Ovary (tissue), 3 donors: ENCODE results near the gene UNC5CL.

Experiments
- EP300 ChIP-seq: sonication (generic); formaldehyde crosslinking; IDR thresholded peaks from one replicate; pipeline ENCODE4 v1.6.1; 2017; ENCODE audit warnings: antibody characterized with exemption
- POLR2A ChIP-seq: fragments of 450-650 bp; IDR thresholded peaks from one replicate; pipeline ENCODE4 v1.6.1; 2017; ENCODE audit warnings: antibody characterized with exemption, mild to moderate bottlenecking, moderate library complexity
- TF ChIP-seq, protein P1 (sequence below), 3 donors: fragments of 450-650 bp in 2 of 3; fragments of 200-600 bp in 1 of 3; IDR thresholded peaks; one replicate each; pipeline versions ENCODE4 v1.5.1 to v1.8.0; 2016 to 2022; ENCODE audit warnings: antibody characterized with exemption in 3 of 3, mild to moderate bottlenecking in 1 of 3
- donor health status: DM: no; HTN: no; CAD: no.

DNA sequence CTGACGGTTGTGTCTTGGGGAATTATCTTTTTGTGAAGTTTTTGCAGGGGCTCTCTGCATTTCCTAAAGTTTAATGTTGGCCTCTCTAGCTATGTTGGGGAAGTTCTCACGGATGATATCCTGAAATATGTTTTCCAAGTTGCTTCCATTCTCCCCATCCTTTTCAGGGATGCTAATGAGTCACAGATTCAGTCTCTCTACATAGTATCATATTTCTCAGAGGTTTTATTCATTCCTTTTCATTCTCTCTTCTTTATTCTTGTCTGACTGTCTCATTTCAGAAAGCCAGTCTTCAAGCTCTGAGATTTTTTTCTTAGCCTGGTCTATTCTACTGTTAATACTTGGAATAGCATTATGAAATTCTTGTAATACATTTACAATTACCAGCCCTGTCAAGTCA lies 61.3 kb downstream of the UNC5CL start:
- TF ChIP-seq, protein P1, sequence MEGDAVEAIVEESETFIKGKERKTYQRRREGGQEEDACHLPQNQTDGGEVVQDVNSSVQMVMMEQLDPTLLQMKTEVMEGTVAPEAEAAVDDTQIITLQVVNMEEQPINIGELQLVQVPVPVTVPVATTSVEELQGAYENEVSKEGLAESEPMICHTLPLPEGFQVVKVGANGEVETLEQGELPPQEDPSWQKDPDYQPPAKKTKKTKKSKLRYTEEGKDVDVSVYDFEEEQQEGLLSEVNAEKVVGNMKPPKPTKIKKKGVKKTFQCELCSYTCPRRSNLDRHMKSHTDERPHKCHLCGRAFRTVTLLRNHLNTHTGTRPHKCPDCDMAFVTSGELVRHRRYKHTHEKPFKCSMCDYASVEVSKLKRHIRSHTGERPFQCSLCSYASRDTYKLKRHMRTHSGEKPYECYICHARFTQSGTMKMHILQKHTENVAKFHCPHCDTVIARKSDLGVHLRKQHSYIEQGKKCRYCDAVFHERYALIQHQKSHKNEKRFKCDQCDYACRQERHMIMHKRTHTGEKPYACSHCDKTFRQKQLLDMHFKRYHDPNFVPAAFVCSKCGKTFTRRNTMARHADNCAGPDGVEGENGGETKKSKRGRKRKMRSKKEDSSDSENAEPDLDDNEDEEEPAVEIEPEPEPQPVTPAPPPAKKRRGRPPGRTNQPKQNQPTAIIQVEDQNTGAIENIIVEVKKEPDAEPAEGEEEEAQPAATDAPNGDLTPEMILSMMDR (IDR thresholded peaks at IDR 0.05): no peak
- no peak for TF ChIP-seq POLR2A
- no peak for TF ChIP-seq EP300
